HepG2 (cell line): ENCODE measurements around the gene PKP3. TPM values are rescaled to one million over a fixed set of nuclear protein-coding genes. Genes with fewer than 3 reads are reported as not detected.
A peak's percentile ranks its signal among the peaks of the same experiment; 100 is the strongest.

Experiments
- AGO1 ChIP-seq: fragments of 200-400 bp; formaldehyde crosslinking; IDR thresholded peaks from 2 replicates; pipeline ENCODE4 v1.6.1; 2017; ENCODE audit warnings: mild to moderate bottlenecking, low read depth, low read length, moderate library complexity; ENCODE audit not compliant: poor library complexity, severe bottlenecking
- ATRX ChIP-seq: sonication (generic); formaldehyde crosslinking; IDR thresholded peaks from 2 replicates; pipeline ENCODE4 v1.4.0; 2020; ENCODE audit warnings: missing genetic modification reagents, borderline replicate concordance
- CSRNP1 ChIP-seq: sonication (generic); formaldehyde crosslinking; IDR thresholded peaks from 2 replicates; pipeline ENCODE4 v1.8.1; 2023; ENCODE audit warnings: mild to moderate bottlenecking, missing genetic modification reagents
- ELF1 ChIP-seq: sonication (generic); formaldehyde crosslinking; IDR thresholded peaks from 2 replicates; pipeline ENCODE4 v1.4.0; 2020; ENCODE audit warnings: missing genetic modification reagents
- ELK4 ChIP-seq: sonication (generic); formaldehyde crosslinking; IDR thresholded peaks from 2 replicates; pipeline ENCODE4 v1.9.0; 2021; ENCODE audit warnings: missing genetic modification reagents, borderline replicate concordance
- GTF2F1 ChIP-seq: fragments of 150-350 bp; IDR thresholded peaks from 2 replicates; pipeline ENCODE4 v1.6.1; 2014; ENCODE audit warnings: low read length
- HNF4A ChIP-seq: sonication (generic); formaldehyde crosslinking; IDR thresholded peaks from 2 replicates; pipeline ENCODE4 v1.4.0; 2020; ENCODE audit warnings: missing genetic modification reagents
- KDM2A ChIP-seq: sonication (generic); formaldehyde crosslinking; IDR thresholded peaks from 2 replicates; pipeline ENCODE4 v1.4.0; 2020; ENCODE audit warnings: low read depth, missing genetic modification reagents, borderline replicate concordance
- LCORL ChIP-seq, 2 experiments: fragments of 450-650 bp in 1 of 2; sonication (generic) in 1 of 2; formaldehyde crosslinking in 1 of 2; IDR thresholded peaks; 2 replicates each; pipeline versions ENCODE4 v1.5.0 to v1.6.1; 2017 to 2020; ENCODE audit warnings: antibody characterized with exemption in 1 of 2, missing genetic modification reagents in 1 of 2
- MAF1 ChIP-seq: sonication (generic); formaldehyde crosslinking; IDR thresholded peaks from 2 replicates; pipeline ENCODE4 v1.5.0; 2020; ENCODE audit warnings: missing genetic modification reagents, borderline replicate concordance
- MZF1 ChIP-seq: sonication (generic); formaldehyde crosslinking; IDR thresholded peaks from 2 replicates; pipeline ENCODE4 v1.8.1; 2023; ENCODE audit warnings: mild to moderate bottlenecking, missing genetic modification reagents, borderline replicate concordance
- NCOA2 ChIP-seq: sonication (generic); formaldehyde crosslinking; IDR thresholded peaks from 2 replicates; pipeline ENCODE4 v1.8.0; 2022; ENCODE audit warnings: inconsistent platforms
- NFE2L2 ChIP-seq: fragments of 150-350 bp; IDR thresholded peaks from 2 replicates; pipeline ENCODE4 v1.6.1; 2014; ENCODE audit warnings: low read length
- NFKB2 ChIP-seq: sonication (generic); formaldehyde crosslinking; IDR thresholded peaks from 2 replicates; pipeline ENCODE4 v1.4.0; 2020; ENCODE audit warnings: missing genetic modification reagents, borderline replicate concordance
- RAD51 ChIP-seq: fragments of 450-650 bp; IDR thresholded peaks from 2 replicates; pipeline ENCODE4 v1.6.1; 2016; ENCODE audit warnings: borderline replicate concordance
- SOX6 ChIP-seq, 2 experiments: fragments of 450-650 bp in 1 of 2; sonication (generic) in 1 of 2; formaldehyde crosslinking in 1 of 2; IDR thresholded peaks; 2 replicates each; pipeline versions ENCODE4 v1.4.0 to v1.6.1; 2017 to 2020; ENCODE audit warnings: antibody characterized with exemption in 1 of 2, mild to moderate bottlenecking in 1 of 2, missing genetic modification reagents in 1 of 2
- SP2 ChIP-seq: sonication (generic); formaldehyde crosslinking; IDR thresholded peaks from 2 replicates; pipeline ENCODE4 v1.5.1; 2020; ENCODE audit warnings: mild to moderate bottlenecking, missing genetic modification reagents
- TCF7 ChIP-seq: sonication (generic); IDR thresholded peaks from 2 replicates; pipeline ENCODE4 v1.6.1; 2016; ENCODE audit warnings: antibody characterized with exemption, low read depth
- WIZ ChIP-seq: sonication (generic); formaldehyde crosslinking; IDR thresholded peaks from 2 replicates; pipeline ENCODE4 v1.5.1; 2020; ENCODE audit warnings: mild to moderate bottlenecking, missing genetic modification reagents
- ZBTB14 ChIP-seq: sonication (generic); formaldehyde crosslinking; IDR thresholded peaks from 2 replicates; pipeline ENCODE4 v1.4.0; 2020; ENCODE audit warnings: missing genetic modification reagents
- ZBTB33 ChIP-seq: sonication (generic); formaldehyde crosslinking; IDR thresholded peaks from 2 replicates; pipeline ENCODE4 v1.4.0; 2020; ENCODE audit warnings: missing genetic modification reagents
- ZFY ChIP-seq: sonication (generic); formaldehyde crosslinking; IDR thresholded peaks from 2 replicates; pipeline ENCODE4 v1.4.0; 2020; ENCODE audit warnings: missing genetic modification reagents
- ZNF232 ChIP-seq: sonication (generic); formaldehyde crosslinking; IDR thresholded peaks from 2 replicates; pipeline ENCODE4 v1.4.0; 2020; ENCODE audit warnings: missing genetic modification reagents, borderline replicate concordance
- ZNF264 ChIP-seq: sonication (generic); formaldehyde crosslinking; IDR thresholded peaks from 2 replicates; pipeline ENCODE4 v1.4.0; 2020; ENCODE audit warnings: missing genetic modification reagents
- ZNF772 ChIP-seq: sonication (generic); formaldehyde crosslinking; IDR thresholded peaks from 2 replicates; pipeline ENCODE4 v1.5.0; 2020; ENCODE audit warnings: mild to moderate bottlenecking, missing genetic modification reagents
- polyA plus RNA-seq, 8 experiments: library from polyadenylated mRNA; depleted of rRNA in 3 of 8; stranded (reverse) in 7 of 8; unstranded in 1 of 8; fragments of >200 nt; fragmentation: Illumina TruSeq in 4 of 8; extraction: Trizol in 4 of 8; gene quantifications; 2 replicates each; pipeline versions ENCODE4 v1.2.1 to v1.2.3, GENCODE V29; 2011 to 2016; ENCODE audit warnings: low read depth in 4 of 8, missing spikeins in 1 of 8, mixed read lengths in 1 of 8; ENCODE audit not compliant: insufficient read depth in 1 of 8
- total RNA-seq, 5 experiments: library from RNA; depleted of rRNA; stranded (reverse); fragments of >200 nt; fragmentation: Illumina TruSeq; extraction: Trizol; gene quantifications; 2 replicates each; pipeline ENCODE4 v1.2.3, GENCODE V29; 2016; ENCODE audit warnings: low read depth in 1 of 5

Gene PKP3
- total and polyA plus RNA-seq, 2 of the 13 experiments (the other 11 are each of a cell fraction or from before 2014, with no cell fraction given): 18.0 to 28.7 TPM

- no peak for TF ChIP-seq HNF4A (CRISPR knock-in tag)
- TF ChIP-seq SOX6 (IDR thresholded peaks at IDR 0.05): no peak
- TF ChIP-seq SOX6 (CRISPR knock-in tag; IDR thresholded peaks at IDR 0.05): no peak
- no peak for TF ChIP-seq MZF1
- TF ChIP-seq ZFY (CRISPR knock-in tag): peak; percentile 67
- TF ChIP-seq ZBTB33 (CRISPR knock-in tag): peak; percentile 27; the same call in 1 of the 2 replicates
- TF ChIP-seq LCORL (IDR thresholded peaks at IDR 0.05): no peak
- no peak for TF ChIP-seq LCORL (CRISPR knock-in tag; IDR thresholded peaks at IDR 0.05)
- peak; percentile 85 for TF ChIP-seq AGO1
- no peak for TF ChIP-seq ELF1
- TF ChIP-seq ZNF232 (CRISPR knock-in tag): no peak
- no peak for TF ChIP-seq CSRNP1 (CRISPR knock-in tag)
- TF ChIP-seq SP2 (CRISPR knock-in tag): no peak
- 0 out of 2 replicates have a peak, but pooled peaks have one; percentile 5 for TF ChIP-seq NFKB2 (CRISPR knock-in tag)
- no peak for TF ChIP-seq ATRX (CRISPR knock-in tag)
- no peak for TF ChIP-seq NCOA2 (CRISPR knock-in tag)
- TF ChIP-seq ELK4: no peak
- TF ChIP-seq ZNF772 (CRISPR knock-in tag): no peak
- peak; percentile 60; the same call in 1 of the 2 replicates for TF ChIP-seq ZBTB14
- no peak for TF ChIP-seq NFE2L2
- TF ChIP-seq GTF2F1: no peak
- no peak for TF ChIP-seq WIZ (CRISPR knock-in tag)
- TF ChIP-seq MAF1 (CRISPR knock-in tag): no peak
- no peak for TF ChIP-seq RAD51
- no peak for TF ChIP-seq KDM2A (CRISPR knock-in tag)
- no peak for TF ChIP-seq ZNF264 (CRISPR knock-in tag)
- TF ChIP-seq TCF7: no peak
Measured at GRCh38 chr11:416051-416756, 22.2 kb downstream of the PKP3 start (continued).
